ENCODE data around the gene CWF19L2. TPM values are rescaled to one million over a fixed set of nuclear protein-coding genes. Genes with fewer than 3 reads are reported as not detected.

Gene CWF19L2
- total RNA-seq, 2 donors from 2014 or later: 14.7 to 16.3 TPM

Other genes starting within 250 kb of the CWF19L2 start
- gene ALKBH8, start 107.9 kb upstream of the CWF19L2 start, total RNA-seq: 10 to 100 TPM in 1 of 2 donors, 1 to 10 TPM in 1; 4.3 to 10.3 TPM
- not detected for gene ELMOD1, start 133.3 kb upstream of the CWF19L2 start, total RNA-seq